Right lung (tissue), 5 donors: ENCODE data around the gene SCAF8. TPM values are rescaled to one million over a fixed set of nuclear protein-coding genes. Genes with fewer than 3 reads are reported as not detected.

ENCODE experiments used
- DNase-seq, 2 donors: peaks; one replicate each; pipeline ENCODE4 v3.0.0-alpha.2; 2013
- polyA plus RNA-seq, 5 donors: library from polyadenylated mRNA; unstranded; fragments of 120-200 nt; gene quantifications; one replicate each; pipeline versions ENCODE4 v1.2.1 to v1.2.3, GENCODE V29; 2013; ENCODE audit warnings: inconsistent platforms in 1 of 5, low replicate concordance in 1 of 5; ENCODE audit not compliant: insufficient read length in 5 of 5, insufficient read depth in 1 of 5

The SCAF8 gene
- polyA plus RNA-seq, 5 donors: 41.9 to 55.0 (median 53.2) TPM

DNA sequence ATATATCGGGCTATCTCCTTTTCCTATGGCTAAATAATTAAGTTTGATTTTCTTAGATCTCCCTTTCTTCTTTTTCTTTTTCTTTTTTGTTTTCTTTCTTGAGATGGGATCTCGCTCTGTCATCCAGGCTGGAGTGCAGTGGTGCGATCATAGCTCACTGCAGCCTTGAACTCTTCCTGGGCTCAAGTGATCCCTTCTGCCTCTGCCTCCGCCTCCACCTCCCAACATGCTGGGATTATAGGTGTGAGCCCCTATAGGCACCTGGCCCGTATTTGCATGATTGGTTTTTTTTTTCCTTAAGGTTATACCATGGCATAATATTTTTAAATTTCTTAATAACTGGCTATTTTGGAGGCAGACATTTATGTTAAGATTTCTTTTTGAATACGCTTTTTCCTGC lies 106.3 kb downstream of the SCAF8 start:
- DNase-seq: no peak

DNA sequence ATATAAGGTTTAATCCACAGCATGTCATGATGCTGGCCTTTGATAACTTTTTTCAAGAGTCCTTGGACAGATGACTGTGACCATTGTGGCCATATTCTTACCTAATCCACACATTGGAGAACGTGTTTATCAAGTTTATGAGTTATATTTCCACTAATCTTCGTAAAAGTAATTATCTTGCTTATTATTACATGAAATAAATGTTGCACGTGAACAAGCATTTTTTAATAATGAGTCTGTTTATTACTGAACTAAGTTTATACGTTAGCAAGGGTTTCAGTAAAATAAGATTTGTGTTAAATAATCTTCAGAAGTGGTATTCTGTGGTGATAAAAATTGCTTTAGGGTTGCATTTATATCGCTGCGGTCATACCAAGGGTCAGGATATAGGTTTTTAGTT lies 107.1 kb downstream of the SCAF8 start:
- no peak for DNase-seq

- DNase-seq: no peak
Observed at GRCh38 chr6:154841109-154841508, 107.9 kb downstream of the SCAF8 start.

DNA sequence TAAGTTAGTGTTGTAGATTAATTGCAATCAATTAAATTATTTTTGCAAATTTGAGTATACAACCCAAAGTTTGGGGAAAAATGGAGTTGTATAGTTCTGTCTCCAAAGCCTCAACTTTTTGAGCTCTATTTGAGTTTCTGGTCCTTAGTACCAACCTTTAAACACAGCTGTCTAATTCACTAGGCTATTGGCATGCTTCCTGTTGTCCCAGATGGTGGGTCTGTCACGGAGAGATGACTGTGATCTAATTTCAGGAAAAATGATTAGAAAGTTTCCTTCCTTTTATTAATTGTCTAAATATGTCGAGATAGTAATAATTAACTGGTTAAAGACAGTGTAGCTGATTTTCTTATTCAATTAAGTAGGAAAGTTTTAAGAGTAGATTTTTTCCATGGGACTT lies 109.6 kb downstream of the SCAF8 start:
- no peak for DNase-seq

DNA sequence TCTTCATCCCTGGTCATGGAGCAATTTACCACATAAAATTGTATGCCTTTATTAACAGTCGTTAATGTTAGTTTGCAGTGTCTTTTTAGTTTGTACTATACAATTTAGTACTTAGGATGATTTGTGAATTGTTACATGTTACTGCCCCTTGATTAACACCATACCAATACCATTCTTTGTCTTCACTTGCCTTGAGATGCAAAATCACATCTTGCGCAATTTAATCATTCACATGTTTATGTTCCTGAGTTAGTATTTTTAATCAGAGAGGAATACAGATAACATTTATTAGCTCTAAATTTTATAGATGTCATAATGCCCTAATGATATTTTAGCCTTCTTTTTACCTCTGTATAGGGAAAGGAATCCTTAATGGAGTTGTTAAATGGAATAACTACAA lies 114.1 kb downstream of the SCAF8 start:
- no peak for DNase-seq

DNA sequence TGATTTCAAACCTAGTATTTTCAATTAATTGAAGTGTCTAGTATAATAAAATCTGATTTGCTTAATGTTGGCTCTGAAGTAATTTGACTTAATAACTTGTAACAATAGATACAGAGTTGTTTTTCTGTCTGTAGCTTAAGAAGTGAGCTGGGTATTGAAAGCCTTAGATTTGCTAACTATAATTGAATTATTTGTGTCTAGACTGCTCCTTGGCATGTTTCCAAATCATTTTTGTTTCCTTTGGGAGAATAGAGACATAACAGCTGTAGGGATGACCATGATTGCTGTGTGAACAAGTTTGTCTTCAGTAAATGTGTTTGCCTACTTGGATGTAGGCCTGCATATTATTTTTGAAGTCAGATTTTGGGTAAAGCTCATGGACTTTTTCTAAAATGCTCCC lies 115.4 kb downstream of the SCAF8 start:
- no peak for DNase-seq

DNA sequence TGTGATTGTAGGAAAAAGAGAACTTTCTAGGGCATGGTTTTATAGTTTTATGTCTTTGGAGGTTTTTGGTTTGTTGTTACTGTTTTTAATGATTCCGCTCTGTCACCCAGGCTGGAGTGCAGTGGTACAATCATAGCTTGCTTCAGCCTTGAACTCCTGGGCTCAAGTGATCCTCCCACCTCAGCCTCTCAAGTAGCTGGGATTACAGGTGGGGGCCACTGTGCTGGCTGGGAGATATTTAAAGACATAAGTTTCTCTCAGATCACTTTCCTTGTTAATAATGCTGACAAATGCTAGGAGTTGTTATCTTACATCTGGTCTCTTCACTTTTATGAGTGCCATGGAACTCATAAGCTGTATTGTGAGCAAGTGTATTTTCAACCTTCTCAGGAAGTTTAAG lies 116.3 kb downstream of the SCAF8 start:
- no peak for DNase-seq

DNA sequence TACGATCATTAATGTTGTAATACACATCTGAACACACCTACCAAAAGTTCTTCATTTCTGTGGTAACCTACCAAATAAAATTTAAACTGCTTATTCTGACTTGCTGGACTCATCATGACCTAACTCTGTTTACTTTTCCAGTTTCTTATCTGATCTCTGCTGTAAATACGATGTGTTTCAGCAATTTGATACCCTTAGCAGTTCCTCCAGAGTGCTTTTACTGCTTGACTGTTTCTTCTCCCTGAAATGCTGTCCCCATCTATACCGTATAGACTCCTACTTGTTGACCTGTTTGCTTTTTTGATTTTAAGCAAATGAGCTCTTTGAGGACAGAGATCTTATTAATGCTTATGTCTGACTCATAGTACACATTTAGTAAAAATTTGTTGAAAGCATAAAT lies 119.5 kb downstream of the SCAF8 start:
- DNase-seq: no peak

DNA sequence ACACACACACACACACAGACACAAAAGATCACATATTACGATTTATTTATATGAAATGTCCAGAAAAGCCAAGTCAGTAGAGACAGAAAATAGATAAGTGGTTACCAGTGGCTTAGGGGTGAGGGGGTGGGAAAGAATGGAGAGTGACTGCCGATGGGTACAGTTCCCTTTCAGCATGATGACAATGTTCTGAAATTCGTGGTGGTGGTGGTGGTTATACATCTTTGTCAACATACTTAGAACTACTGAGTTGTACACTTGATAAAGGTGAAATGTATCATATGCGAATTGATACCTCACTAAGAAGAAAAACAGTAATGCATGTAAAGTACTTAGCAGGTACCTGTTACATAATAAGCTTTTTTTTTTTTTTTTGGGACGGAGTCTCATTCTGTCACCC lies 124.3 kb downstream of the SCAF8 start:
- DNase-seq: no peak

DNA sequence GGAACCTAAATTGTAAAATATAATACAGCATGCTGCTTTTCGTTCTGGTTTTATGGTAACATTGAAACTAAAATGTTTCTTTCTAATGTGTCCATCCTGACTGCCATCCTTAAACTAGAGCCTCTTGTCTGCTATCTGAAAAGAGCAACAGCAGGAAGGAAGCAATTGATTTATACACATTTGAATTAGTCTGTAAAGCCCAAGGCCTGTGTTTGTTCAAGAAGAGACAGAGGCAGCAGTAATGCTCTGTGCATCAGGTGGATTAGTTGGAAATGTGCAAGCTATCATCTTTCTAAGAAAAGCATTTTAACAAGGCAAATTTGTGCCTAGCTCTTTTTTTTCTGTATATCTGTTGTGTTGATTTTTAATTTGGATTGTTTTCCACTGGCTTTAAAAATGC lies 128.6 kb downstream of the SCAF8 start:
- no peak for DNase-seq

GRCh38 chr6:154862536-154862935 lies 129.3 kb downstream of the SCAF8 start:
- DNase-seq: no peak

DNA sequence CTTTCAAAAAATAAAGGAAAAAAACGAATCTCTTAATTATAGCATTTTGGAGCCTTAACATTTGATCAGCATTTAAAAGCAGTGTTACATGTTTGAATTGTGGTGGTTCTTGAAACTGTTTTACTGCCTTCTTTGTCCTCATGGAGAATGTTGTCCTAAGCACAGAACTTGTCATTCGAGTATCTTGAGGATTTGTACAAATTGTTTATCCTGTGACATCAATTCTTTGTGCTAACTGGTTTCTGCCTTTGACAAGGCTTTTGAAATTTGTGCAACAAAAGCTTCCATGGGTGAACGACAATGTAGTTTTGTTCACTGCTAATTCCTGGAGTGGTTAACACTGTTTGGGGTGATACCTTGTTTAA lies 130.8 kb downstream of the SCAF8 start:
- no peak for DNase-seq

GRCh38 chr6:154865291-154865690 lies 132.1 kb downstream of the SCAF8 start:
- DNase-seq: no peak

GRCh38 chr6:154868143-154868594 lies 135.0 kb downstream of the SCAF8 start:
- DNase-seq: peak in 1 of 2 donors; percentile 40

GRCh38 chr6:154872542-154873114 lies 139.4 kb downstream of the SCAF8 start:
- DNase-seq: no peak

GRCh38 chr6:154873546-154873945 lies 140.3 kb downstream of the SCAF8 start:
- no peak for DNase-seq

- DNase-seq: no peak
Observed at GRCh38 chr6:154874773-154875592, 141.8 kb downstream of the SCAF8 start.

GRCh38 chr6:154876486-154877280 lies 143.5 kb downstream of the SCAF8 start:
- DNase-seq: no peak

GRCh38 chr6:154878871-154879491 lies 145.8 kb downstream of the SCAF8 start:
- DNase-seq: no peak

DNA sequence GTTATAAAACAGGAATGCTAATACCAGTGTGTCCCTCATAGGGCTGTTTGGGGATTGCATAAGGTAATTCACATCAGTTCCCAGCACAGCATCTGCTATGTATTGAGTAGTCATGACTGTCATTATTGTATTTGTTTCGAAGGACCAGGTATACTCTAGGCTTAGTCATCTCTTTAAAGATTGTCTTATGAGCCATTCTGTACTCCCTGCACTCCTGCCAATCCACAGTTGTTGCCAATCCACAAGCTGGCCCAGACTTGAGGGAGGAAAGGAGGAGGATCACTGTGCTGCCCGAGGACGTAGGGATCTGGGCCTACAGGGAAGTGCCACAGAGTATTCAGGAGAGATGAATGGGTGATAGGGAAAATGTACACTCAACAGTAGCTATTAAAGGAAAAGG lies 148.9 kb downstream of the SCAF8 start:
- DNase-seq: no peak
